GM23338 (cell line): Measurements from ENCODE around the gene GSTT4. TPM values are rescaled to one million over a fixed set of nuclear protein-coding genes. Genes with fewer than 3 reads are reported as not detected.

ENCODE experiments used
- ATAC-seq: fragments of 200-7000 bp; cut with Tn5 transposase; 3 replicates; pipeline ENCODE4 v1.9.1; 2020
- DNase-seq: peaks from one replicate; pipeline ENCODE4 v3.0.0-alpha.2; 2015; ENCODE audit warnings: low spot score
- H2AFZ ChIP-seq: fragments of 200-600 bp; sonication (generic); 2 replicates; pipeline ENCODE4 v1.8.0; 2016; ENCODE audit warnings: antibody characterized with exemption, mild to moderate bottlenecking, moderate library complexity
- H3F3A ChIP-seq: fragments of 200-600 bp; sonication (generic); replicated peaks from 2 replicates; pipeline ENCODE4 v1.8.0; 2017; ENCODE audit warnings: antibody characterized with exemption, mixed run types, low read depth
- H3K27ac ChIP-seq: fragments of 200-600 bp; sonication (generic); 2 replicates; pipeline ENCODE4 v1.6.1; 2016; ENCODE audit warnings: low read depth
- H3K27me3 ChIP-seq: fragments of 200-600 bp; sonication (generic); 2 replicates; pipeline ENCODE4 v1.8.0; 2016; ENCODE audit warnings: mild to moderate bottlenecking, mixed run types, moderate library complexity; ENCODE audit not compliant: insufficient read depth
- H3K36me3 ChIP-seq: fragments of 200-600 bp; sonication (generic); 2 replicates; pipeline ENCODE4 v1.8.0; 2016; ENCODE audit warnings: mild to moderate bottlenecking; ENCODE audit not compliant: insufficient read depth
- H3K4me1 ChIP-seq: fragments of 200-600 bp; sonication (generic); 2 replicates; pipeline ENCODE4 v1.8.0; 2016; ENCODE audit warnings: mild to moderate bottlenecking, moderate library complexity; ENCODE audit not compliant: insufficient read depth
- H3K4me2 ChIP-seq: fragments of 200-600 bp; sonication (generic); 2 replicates; pipeline ENCODE4 v1.7.1; 2017; ENCODE audit warnings: mixed run types
- H3K4me3 ChIP-seq: fragments of 200-600 bp; sonication (generic); 2 replicates; pipeline ENCODE4 v1.6.1; 2016; ENCODE audit warnings: mixed run types
- H3K79me2 ChIP-seq: fragments of 200-600 bp; sonication (generic); replicated peaks from 2 replicates; pipeline ENCODE4 v1.8.0; 2017; ENCODE audit warnings: mild to moderate bottlenecking; ENCODE audit not compliant: insufficient read depth
- H3K9me2 ChIP-seq: fragments of 200-600 bp; sonication (generic); 2 replicates; pipeline ENCODE4 v1.8.0; 2017; ENCODE audit not compliant: insufficient read depth
- H4K20me1 ChIP-seq: fragments of 200-600 bp; sonication (generic); replicated peaks from 2 replicates; pipeline ENCODE4 v1.8.0; 2017; ENCODE audit warnings: mild to moderate bottlenecking; ENCODE audit not compliant: insufficient read depth
- H3K27ac Mint-ChIP-seq: 2 replicates; pipeline ENCODE4 v1.8.0; 2020; ENCODE audit warnings: inconsistent platforms, mild to moderate bottlenecking, moderate library complexity, mixed read lengths
- H3K27me3 Mint-ChIP-seq: 3 replicates; pipeline ENCODE4 v1.8.0; 2022; ENCODE audit warnings: low read depth, mild to moderate bottlenecking, moderate library complexity, mixed read lengths, inconsistent platforms; ENCODE audit not compliant: insufficient read depth, poor library complexity
- H3K36me3 Mint-ChIP-seq: 3 replicates; pipeline ENCODE4 v1.8.0; 2021; ENCODE audit warnings: low read depth, mild to moderate bottlenecking, inconsistent platforms, moderate library complexity, mixed read lengths
- H3K4me1 Mint-ChIP-seq: 3 replicates; pipeline ENCODE4 v1.8.0; 2020; ENCODE audit warnings: mild to moderate bottlenecking, inconsistent platforms, mixed read lengths
- H3K4me3 Mint-ChIP-seq: 3 replicates; pipeline ENCODE4 v1.8.0; 2021; ENCODE audit warnings: moderate library complexity, mild to moderate bottlenecking, inconsistent platforms, mixed read lengths
- H3K9me3 Mint-ChIP-seq: 3 replicates; pipeline ENCODE4 v1.8.0; 2020; ENCODE audit warnings: moderate library complexity, mild to moderate bottlenecking, inconsistent platforms, mixed read lengths
- CTCF ChIP-seq, 2 experiments: fragments of 200-600 bp in 1 of 2; sonication (generic) in 1 of 2; conservative IDR thresholded peaks; 2 replicates each; pipeline versions ENCODE4 v1.5.1 to v1.6.1; 2016 to 2017; ENCODE audit warnings: antibody characterized with exemption in 2 of 2, low read depth in 2 of 2, mild to moderate bottlenecking in 2 of 2, moderate library complexity in 1 of 2
- ETS1 ChIP-seq: IDR thresholded peaks from 2 replicates; pipeline ENCODE4 v1.6.1; 2016; ENCODE audit warnings: antibody characterized with exemption
- EZH2 ChIP-seq: fragments of 200-600 bp; sonication (generic); IDR thresholded peaks from one replicate; pipeline ENCODE4 v1.8.0; 2017; ENCODE audit warnings: antibody characterized with exemption, mild to moderate bottlenecking, low read depth; ENCODE audit not compliant: unreplicated experiment
- JUNB ChIP-seq: IDR thresholded peaks from one replicate; pipeline ENCODE4 v1.6.1; 2016; ENCODE audit warnings: antibody characterized with exemption; ENCODE audit not compliant: unreplicated experiment
- NANOG ChIP-seq: IDR thresholded peaks from 2 replicates; pipeline ENCODE4 v1.6.1; 2016; ENCODE audit warnings: antibody characterized with exemption, borderline replicate concordance
- POLR2AphosphoS5 ChIP-seq: IDR thresholded peaks from 2 replicates; pipeline ENCODE4 v1.6.1; 2016; ENCODE audit warnings: antibody characterized with exemption, low read depth
- REST ChIP-seq: IDR thresholded peaks from one replicate; pipeline ENCODE4 v1.6.1; 2018; ENCODE audit warnings: antibody characterized with exemption; ENCODE audit not compliant: unreplicated experiment
- STAT1 ChIP-seq: IDR thresholded peaks from one replicate; pipeline ENCODE4 v1.6.1; 2016; ENCODE audit warnings: antibody characterized with exemption; ENCODE audit not compliant: unreplicated experiment
- ZNF114 ChIP-seq: fragments of 250-450 bp; sonication (Bioruptor Pico); IDR thresholded peaks from 2 replicates; pipeline ENCODE4 v1.5.0; 2020; ENCODE audit warnings: mild to moderate bottlenecking, moderate library complexity
- ZNF331 ChIP-seq: fragments of 250-450 bp; sonication (Bioruptor Pico); IDR thresholded peaks from 2 replicates; pipeline ENCODE4 v1.5.0; 2020; ENCODE audit warnings: low read depth, mild to moderate bottlenecking, moderate library complexity
- ZNF462 ChIP-seq: fragments of 250-450 bp; sonication (Bioruptor Pico); IDR thresholded peaks from 2 replicates; pipeline ENCODE4 v1.5.0; 2020; ENCODE audit warnings: mild to moderate bottlenecking, moderate library complexity
- polyA plus RNA-seq: library from polyadenylated mRNA; unstranded; fragments of >200 nt; fragmentation: Nextera tagmentation; extraction: Ambion mirVana; gene quantifications from 2 replicates; pipeline ENCODE4 v1.2.1, GENCODE V29; 2016
- total RNA-seq: library from RNA; depleted of rRNA; stranded (reverse); fragments of >200 nt; shearing (Covaris generic); gene quantifications from 2 replicates; pipeline ENCODE4 v1.2.3, GENCODE V29; 2014

The GSTT4 gene
- total and polyA plus RNA-seq, 2 experiments from 2014 or later: not detected

- Mint-ChIP-seq H3K4me3 (no peak overlapping the region), H3K27me3 (peaks cover 13% of the 10 kb centered on the region)
- DNase-seq: no peak
Measured at GRCh38 chr22:24009227-24010017, 4.2 kb upstream of the GSTT4 start.

More at GRCh38 chr22:24009227-24010017, 4.2 kb upstream of the GSTT4 start:
- 0 out of 2 replicates have a peak, but pooled peaks cover 3% of the 10 kb centered on the region for H3F3A ChIP-seq
- no peak overlapping the region for H3K4me2 ChIP-seq
- Mint-ChIP-seq H3K9me3 (peaks cover 11% of the 10 kb centered on the region), H3K27ac (no peak overlapping the region), H3K36me3 (peaks cover 6% of the 10 kb centered on the region; the same call in 1 of the 3 replicates), H3K4me1 (peaks cover 4% of the 10 kb centered on the region)
- no peak overlapping the region for H3K4me3 ChIP-seq
- no peak overlapping the region for H3K27ac ChIP-seq
- TF ChIP-seq ZNF114 (CRISPR knock-in tag) (no peak), ZNF462 (CRISPR knock-in tag) (no peak), ETS1 (no peak), POLR2AphosphoS5 (no peak), EZH2 (no peak), ZNF331 (CRISPR knock-in tag) (no peak), CTCF (conservative IDR thresholded peaks at IDR 0.05; ENCODE audit: low read depth in 2 of 2) (no peak), NANOG (no peak), REST (no peak), STAT1 (no peak), JUNB (no peak)
- peaks cover 5% of the 10 kb centered on the region; the same call in 1 of the 2 replicates for H3K4me1 ChIP-seq
- no peaks in the 10 kb centered on the region for H4K20me1 ChIP-seq
- no peak for ATAC-seq
- peak overlapping the region; percentile 70 for H2AFZ ChIP-seq
- H3K9me2 ChIP-seq: no peaks in the 10 kb centered on the region
- H3K79me2 ChIP-seq: peaks cover 31% of the 10 kb centered on the region
- H3K27me3 ChIP-seq: no peaks in the 10 kb centered on the region
- H3K36me3 ChIP-seq: no peaks in the 10 kb centered on the region
